Hematopoietic multipotent progenitor cell treated with erythropoietin and hydrocortisone succinate and interleukin-3 and kit ligand, for 4 days (in vitro differentiated cells): Measurements from ENCODE around the gene PKD2.

Experiments used
- DNase-seq: peaks from one replicate; pipeline ENCODE4 v3.0.0-alpha.2; 2015

PKD2 gene

GRCh38 chr4:88028946-88029345 is 21.5 kb downstream of the PKD2 start:
- no peak for DNase-seq

- no peak for DNase-seq
These were observed 22.1 kb downstream of the PKD2 start for GRCh38 chr4:88029556-88029955.

GRCh38 chr4:88030565-88031310 is 23.3 kb downstream of the PKD2 start:
- no peak for DNase-seq

GRCh38 chr4:88033309-88033708 is 25.9 kb downstream of the PKD2 start:
- peak; percentile 90 for DNase-seq

GRCh38 chr4:88035292-88035691 is 27.9 kb downstream of the PKD2 start:
- no peak for DNase-seq

- no peak for DNase-seq
These were observed 30.0 kb downstream of the PKD2 start for GRCh38 chr4:88037447-88037846.

GRCh38 chr4:88037936-88038335 is 30.5 kb downstream of the PKD2 start:
- DNase-seq, result no peak

DNA sequence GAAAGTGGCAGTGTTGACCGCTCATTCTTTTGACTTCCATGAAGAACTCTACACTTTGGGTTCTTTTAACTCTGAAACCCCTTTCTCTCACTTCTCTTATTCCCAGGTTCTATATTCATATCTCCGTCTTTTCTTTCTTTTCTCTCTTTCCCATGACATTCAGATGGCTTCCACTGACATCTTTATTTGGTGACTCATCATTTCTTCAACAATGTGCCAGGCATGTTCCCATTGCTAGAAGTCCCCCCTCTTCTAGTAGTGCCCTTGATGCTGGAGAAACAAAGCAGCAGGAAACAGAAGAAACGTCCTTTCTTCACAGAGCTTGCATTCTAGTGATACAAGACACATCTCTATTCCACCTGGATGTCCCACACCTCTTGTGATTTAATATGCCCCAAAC is 33.3 kb downstream of the PKD2 start:
- no peak for DNase-seq

GRCh38 chr4:88041626-88042025 is 34.2 kb downstream of the PKD2 start:
- no peak for DNase-seq

DNA sequence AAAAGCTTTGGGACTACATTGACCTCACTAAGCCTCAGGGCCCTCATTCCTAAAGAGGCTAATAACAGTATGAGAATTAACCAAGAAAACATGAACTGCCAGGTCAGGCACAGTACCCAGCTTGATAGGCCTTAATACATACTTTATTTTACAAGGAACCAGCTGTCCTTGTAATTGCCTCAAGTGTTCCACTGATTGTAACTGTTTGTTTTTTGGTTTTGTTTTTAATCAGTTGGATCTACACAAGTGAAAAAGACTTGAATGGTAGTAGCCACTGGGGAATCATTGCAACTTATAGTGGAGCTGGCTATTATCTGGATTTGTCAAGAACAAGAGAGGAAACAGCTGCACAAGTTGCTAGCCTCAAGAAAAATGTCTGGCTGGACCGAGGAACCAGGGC is 35.6 kb downstream of the PKD2 start:
- no peak for DNase-seq

DNA sequence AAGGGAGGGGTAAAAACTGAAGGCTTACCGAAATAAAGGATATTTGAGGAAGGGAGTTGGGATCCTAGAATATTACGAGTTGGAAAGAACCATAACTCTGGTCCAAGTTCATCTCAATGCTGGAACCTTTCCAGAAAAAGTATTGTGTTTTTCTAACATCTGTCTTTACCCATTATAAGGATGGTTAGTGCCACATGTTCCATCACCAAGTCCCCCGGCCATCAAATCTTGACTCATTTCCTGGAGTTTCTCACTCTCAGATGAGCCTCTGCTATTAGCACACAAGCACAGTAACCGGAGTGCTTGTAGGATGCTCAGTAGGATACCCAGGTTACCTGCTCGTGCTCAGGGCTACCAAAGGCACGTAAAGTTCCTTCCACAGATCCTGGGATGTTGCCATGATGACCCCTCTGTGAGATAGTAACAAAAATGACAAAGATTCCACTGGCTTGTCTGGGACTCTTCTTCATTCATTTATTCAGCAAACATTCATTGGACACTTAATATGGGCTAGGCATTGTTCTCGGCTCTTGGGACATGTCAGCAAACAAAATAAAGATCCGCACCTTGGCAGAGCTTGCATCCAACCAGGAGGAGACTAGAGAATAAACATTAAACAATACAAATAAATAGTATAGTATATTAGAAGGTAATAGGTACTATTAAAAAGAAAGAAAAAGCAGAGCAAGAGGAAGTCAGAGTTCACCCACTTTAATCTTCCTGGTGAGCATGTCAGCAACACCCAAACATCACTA is 36.3 kb downstream of the PKD2 start:
- no peak for DNase-seq

- peak; percentile 16 for DNase-seq
These were observed 37.6 kb downstream of the PKD2 start for GRCh38 chr4:88045021-88045420.

GRCh38 chr4:88054229-88054628 is 46.8 kb downstream of the PKD2 start:
- DNase-seq, result no peak

GRCh38 chr4:88054901-88055300 is 47.5 kb downstream of the PKD2 start:
- peak; percentile 79 for DNase-seq

- DNase-seq, result no peak
These were observed 50.9 kb downstream of the PKD2 start for GRCh38 chr4:88058295-88058694.

DNA sequence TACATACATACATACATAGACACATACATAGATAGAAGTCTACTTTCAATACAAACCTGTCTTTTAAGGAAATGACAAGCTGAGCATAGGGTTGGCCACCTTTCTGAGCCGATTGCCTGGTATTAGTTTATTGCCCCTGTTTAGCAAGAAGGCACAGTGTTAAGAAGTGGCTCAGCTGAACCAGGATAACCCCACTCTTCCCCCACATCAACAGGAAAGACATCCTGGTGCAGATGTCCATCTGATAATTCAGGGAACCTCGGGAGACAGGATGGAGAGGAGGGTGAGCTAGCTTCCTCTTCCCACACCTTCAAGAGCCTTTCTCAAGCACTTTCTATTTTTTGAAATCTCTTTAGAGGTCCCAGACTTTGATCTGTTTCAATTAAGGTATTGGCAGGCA is 52.3 kb downstream of the PKD2 start:
- no peak for DNase-seq

DNA sequence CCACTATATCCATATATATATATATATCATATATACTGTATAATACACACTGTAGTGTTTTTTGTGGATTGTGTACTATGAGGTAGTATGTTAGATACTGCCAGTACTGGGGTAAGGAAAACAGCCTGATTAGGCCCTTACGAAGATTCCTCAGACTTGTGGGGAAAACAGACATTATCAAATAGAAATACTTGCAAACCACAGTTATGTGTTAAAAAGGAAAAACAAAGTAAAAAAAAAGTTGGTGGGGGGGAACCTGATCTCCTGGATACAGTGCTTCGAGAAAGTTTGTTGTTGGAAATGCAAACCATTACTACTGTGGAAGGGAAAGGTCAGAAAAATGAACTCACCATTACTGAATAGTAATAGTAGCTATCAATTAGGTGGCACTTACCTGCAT is 53.0 kb downstream of the PKD2 start:
- no peak for DNase-seq

GRCh38 chr4:88062311-88062710 is 54.9 kb downstream of the PKD2 start:
- no peak for DNase-seq

GRCh38 chr4:88062843-88063242 is 55.4 kb downstream of the PKD2 start:
- DNase-seq, result no peak

GRCh38 chr4:88063634-88064296 is 56.3 kb downstream of the PKD2 start:
- no peak for DNase-seq

GRCh38 chr4:88064410-88064809 is 57.0 kb downstream of the PKD2 start:
- DNase-seq, result no peak

GRCh38 chr4:88070031-88070430 is 62.6 kb downstream of the PKD2 start:
- no peak for DNase-seq

DNA sequence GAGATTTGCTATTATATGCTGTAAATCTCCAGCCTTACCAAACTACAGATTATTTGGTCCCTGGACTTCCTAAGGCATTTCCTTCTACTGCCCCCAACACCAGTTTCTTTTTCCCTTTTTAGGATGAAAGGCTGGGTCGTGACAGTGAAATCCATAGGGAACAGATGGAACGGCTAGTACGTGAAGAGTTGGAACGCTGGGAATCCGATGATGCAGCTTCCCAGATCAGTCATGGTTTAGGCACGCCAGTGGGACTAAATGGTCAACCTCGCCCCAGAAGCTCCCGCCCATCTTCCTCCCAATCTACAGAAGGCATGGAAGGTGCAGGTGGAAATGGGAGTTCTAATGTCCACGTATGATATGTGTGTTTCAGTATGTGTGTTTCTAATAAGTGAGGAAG is 67.9 kb downstream of the PKD2 start:
- DNase-seq, result no peak

GRCh38 chr4:88077911-88078524 is 70.6 kb downstream of the PKD2 start:
- no peak for DNase-seq
